ENCODE results near the gene SIT1.

DNA sequence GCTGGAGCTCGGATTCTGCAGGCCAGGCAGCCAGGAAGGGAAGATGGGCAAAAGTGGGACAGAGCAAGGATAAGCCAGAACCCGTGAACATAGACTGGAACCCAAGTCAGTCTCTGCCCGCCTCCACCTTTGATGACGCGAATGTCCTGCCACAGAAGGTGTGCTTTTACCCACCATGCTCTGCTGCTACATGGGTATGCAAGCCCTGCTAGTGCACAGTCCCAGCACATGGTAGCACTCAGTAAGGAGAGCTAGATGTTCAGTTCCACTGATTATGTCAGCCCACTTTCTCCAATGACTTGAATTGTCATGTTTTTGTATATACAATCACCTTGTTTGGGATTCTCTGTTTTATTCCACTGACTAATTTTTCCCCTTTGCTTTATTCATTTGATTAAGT is 21.1 kb downstream of the SIT1 start:
- TF ChIP-seq, protein P1, sequence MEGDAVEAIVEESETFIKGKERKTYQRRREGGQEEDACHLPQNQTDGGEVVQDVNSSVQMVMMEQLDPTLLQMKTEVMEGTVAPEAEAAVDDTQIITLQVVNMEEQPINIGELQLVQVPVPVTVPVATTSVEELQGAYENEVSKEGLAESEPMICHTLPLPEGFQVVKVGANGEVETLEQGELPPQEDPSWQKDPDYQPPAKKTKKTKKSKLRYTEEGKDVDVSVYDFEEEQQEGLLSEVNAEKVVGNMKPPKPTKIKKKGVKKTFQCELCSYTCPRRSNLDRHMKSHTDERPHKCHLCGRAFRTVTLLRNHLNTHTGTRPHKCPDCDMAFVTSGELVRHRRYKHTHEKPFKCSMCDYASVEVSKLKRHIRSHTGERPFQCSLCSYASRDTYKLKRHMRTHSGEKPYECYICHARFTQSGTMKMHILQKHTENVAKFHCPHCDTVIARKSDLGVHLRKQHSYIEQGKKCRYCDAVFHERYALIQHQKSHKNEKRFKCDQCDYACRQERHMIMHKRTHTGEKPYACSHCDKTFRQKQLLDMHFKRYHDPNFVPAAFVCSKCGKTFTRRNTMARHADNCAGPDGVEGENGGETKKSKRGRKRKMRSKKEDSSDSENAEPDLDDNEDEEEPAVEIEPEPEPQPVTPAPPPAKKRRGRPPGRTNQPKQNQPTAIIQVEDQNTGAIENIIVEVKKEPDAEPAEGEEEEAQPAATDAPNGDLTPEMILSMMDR (IDR thresholded peaks at IDR 0.05): no peak
- no peak for TF ChIP-seq POLR2A (IDR thresholded peaks at IDR 0.05)

Measured in right lobe of liver (tissue), 4 donors.